AG09319 (cell line): ENCODE data around the gene SYNDIG1L.

ENCODE experiments used
- DNase-seq: peaks from one replicate; pipeline ENCODE4 v3.0.0-alpha.2; 2010; ENCODE audit warnings: low read depth; ENCODE audit errors: extremely low read depth
- TF ChIP-seq, protein P1 (sequence below): IDR thresholded peaks from 2 replicates; pipeline ENCODE4 v1.5.1; 2011; ENCODE audit warnings: low read depth, mild to moderate bottlenecking, inconsistent platforms, low read length, moderate library complexity

SYNDIG1L gene

DNA sequence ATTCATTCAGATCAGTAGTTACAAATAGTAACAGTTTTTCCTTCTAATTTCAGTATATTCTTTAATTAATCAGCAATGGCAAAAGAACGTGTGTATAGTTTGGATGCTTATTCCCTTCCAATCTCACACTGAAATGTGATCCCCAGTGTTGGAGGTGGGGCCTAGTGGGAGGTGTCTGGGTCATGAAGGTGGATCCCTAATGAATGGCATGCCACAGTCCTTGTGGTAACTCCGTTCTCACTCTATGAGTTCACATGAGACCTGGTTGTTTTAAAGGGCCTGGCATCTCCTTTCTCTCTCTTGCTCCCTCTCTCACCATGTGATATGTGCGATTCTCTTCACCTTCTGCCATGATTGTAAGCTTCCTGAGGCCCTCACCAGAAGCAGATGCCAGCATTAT lies 18.9 kb upstream of the SYNDIG1L start:
- TF ChIP-seq, protein P1, sequence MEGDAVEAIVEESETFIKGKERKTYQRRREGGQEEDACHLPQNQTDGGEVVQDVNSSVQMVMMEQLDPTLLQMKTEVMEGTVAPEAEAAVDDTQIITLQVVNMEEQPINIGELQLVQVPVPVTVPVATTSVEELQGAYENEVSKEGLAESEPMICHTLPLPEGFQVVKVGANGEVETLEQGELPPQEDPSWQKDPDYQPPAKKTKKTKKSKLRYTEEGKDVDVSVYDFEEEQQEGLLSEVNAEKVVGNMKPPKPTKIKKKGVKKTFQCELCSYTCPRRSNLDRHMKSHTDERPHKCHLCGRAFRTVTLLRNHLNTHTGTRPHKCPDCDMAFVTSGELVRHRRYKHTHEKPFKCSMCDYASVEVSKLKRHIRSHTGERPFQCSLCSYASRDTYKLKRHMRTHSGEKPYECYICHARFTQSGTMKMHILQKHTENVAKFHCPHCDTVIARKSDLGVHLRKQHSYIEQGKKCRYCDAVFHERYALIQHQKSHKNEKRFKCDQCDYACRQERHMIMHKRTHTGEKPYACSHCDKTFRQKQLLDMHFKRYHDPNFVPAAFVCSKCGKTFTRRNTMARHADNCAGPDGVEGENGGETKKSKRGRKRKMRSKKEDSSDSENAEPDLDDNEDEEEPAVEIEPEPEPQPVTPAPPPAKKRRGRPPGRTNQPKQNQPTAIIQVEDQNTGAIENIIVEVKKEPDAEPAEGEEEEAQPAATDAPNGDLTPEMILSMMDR: no peak
- DNase-seq: no peak

DNA sequence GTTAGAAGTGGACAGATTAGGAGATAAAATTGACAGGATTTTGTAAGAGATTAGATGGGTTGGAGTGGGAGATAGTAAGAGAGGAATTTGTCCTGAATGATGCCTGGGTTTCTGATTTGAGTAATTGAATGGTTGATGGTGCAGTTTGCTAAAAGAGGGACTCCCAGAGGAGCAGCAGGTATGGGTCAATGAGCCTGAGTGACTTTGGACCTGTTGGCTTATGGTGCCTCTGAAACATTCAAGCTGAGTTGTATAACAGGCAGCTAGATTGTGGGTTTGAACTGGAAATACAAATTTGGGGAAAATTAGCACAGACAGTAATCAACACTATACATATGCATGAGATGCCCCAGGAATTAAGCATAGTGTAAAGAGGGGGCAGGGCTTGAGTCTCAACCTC lies 16.7 kb upstream of the SYNDIG1L start:
- TF ChIP-seq, protein P1: no peak
- no peak for DNase-seq

DNA sequence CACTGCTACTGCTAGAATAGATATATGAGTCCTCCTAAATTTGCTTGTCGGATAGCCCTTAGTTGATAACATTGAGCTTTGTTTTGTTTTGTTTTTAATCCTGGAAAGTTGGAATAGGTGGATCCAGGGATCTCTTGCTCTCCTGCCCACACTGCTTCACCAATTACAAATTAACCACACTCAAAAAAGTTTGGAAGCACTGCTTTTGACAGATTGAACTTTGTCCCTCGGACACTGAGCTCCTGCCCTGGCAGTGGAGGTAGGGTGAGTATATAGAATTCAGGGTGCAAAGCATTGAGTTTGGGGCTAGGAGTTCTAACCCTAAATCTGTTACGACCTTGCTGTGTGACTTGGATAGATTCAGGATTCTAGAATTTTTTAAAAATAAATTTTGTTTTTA lies 15.1 kb upstream of the SYNDIG1L start:
- TF ChIP-seq, protein P1: no peak
- no peak for DNase-seq

DNA sequence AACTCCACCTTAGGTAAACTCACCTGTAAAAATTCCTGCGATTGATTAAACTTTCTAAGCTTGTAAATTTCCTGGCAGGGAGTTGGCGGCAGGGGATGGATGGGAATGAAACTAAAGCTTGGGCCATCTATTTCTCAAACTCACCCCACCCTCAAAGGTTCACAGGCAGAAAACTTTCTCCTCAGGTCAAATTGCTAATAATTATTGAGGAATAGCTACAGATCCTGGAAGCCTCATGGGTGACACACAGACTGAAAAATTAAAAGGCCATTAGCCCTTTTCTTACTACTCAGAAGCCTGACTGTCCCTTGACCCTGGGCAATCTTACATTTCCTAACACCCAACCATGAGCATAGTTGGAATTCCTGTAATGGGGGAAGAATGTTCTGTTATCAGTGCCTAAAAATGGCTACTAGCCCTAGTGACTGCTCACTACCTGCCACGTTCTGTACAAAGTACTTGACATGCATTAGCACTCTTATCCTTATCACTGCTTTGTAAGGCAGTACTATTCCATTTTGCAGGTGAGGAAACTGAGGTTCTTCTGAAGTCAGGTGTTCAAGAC lies 12.4 kb upstream of the SYNDIG1L start:
- no peak for DNase-seq
- TF ChIP-seq, protein P1: no peak

DNA sequence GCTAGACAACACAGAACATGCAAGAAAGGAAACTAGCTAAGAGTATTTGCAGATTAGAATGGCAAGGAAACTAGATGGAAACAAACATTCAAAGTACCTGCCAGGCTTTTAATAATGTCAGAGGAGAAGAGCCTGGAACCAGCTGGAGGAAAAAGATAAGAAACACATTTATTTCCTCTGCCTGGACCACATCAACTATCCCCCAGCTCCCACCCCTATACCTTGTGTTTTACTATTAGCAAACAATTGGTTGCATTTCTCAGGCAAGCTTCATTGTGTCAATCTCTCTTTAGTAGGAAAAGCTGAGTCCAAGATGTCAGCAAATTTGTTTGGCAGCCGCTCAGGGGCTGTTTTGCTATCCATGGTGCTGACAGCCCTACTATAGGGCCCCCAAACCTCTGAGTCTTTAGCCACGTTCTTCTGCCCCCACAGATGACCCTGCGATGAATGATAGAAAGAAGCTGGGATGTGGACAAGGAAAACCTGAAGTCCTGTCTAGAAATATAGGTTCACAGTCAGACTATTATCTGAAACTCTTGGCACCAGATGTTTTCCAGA lies 11.6 kb upstream of the SYNDIG1L start:
- TF ChIP-seq, protein P1: no peak
- DNase-seq: no peak

DNA sequence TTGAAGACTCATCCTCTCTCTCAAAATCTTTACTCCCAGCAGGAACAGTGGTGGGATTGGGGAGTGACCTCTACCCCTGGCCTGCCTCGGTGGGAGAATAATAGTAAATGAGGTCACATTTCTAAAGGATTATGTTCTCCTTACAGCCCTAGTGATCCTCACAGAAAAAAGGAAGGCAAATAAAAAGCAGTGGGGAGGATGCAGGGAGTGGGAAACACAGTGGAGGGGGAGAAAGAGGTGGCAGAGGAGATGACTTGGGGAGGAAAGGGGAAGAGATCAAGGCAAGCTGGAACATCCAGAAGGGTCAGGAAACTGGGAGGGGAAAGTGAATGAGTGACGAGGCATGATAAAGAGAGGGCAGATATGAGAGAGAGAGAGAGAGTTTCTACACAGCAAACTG lies 8.3 kb upstream of the SYNDIG1L start:
- TF ChIP-seq, protein P1: no peak
- DNase-seq: no peak

DNA sequence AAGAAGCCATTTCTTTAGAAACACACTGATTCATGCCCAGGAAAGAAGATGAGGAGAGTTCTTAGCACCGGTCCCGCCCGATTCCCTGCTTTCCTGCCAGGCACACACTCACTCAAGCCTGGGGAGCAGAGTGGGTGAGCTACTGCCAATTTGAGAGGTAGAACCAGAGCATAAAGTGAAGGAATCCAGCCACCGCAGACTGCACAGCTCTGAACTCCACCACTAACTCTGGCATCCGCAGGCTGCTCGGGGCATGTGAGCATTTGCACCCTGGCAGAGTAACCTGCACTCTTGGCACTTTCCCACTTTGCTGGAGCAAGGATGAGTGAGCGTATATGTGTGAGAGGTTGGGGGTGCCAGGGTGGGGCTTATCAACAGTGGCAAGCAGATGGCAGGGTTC lies 4.0 kb upstream of the SYNDIG1L start:
- DNase-seq: no peak
- TF ChIP-seq, protein P1: no peak
